ENCODE results near the gene RPL36AL.

DNA sequence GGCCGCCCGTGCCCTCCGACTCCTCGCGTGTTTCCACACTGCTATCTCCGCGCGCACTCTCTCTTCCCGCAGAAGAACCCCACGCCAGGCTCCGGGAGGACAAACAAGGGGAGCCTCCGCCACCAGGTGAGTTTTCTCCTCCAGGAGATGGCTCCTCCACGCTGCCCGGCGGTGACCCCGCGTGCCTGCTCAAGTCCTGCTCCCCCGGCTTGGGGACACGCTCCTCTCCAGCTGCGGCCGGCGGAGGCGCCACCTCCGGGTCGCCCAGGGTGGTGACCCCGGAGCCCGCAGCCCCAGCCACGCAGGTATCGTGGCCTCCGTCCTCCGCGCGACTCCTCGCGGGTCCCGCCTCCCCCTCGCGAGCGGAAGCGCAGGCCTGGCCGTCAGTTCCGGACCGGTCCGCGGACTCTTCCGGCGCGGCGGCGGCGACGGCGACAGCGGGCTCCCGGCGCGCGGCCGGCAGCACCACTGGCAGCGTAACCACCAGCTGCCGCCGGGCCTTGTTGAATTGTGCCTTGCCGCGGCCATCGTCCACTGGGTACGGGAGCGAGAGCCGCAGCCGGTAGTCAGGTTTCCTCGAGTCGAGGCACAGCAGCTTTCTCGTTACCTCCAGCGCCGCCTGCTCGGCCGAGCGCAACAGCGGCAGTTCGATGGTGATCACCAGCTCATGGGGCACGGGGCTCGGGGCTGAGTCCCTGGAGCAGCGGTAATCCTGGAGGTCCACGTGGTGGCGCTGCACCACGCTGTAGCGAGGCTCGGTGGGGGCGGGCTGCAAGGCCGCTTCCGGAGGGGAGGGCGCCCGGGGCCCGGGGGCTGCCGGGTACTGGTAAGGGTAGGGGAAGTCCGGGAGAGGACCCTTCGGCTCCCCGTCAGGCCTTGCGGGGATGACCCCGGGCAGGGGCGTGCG is 13.5 kb upstream of the RPL36AL start:
- TF ChIP-seq, protein P1, sequence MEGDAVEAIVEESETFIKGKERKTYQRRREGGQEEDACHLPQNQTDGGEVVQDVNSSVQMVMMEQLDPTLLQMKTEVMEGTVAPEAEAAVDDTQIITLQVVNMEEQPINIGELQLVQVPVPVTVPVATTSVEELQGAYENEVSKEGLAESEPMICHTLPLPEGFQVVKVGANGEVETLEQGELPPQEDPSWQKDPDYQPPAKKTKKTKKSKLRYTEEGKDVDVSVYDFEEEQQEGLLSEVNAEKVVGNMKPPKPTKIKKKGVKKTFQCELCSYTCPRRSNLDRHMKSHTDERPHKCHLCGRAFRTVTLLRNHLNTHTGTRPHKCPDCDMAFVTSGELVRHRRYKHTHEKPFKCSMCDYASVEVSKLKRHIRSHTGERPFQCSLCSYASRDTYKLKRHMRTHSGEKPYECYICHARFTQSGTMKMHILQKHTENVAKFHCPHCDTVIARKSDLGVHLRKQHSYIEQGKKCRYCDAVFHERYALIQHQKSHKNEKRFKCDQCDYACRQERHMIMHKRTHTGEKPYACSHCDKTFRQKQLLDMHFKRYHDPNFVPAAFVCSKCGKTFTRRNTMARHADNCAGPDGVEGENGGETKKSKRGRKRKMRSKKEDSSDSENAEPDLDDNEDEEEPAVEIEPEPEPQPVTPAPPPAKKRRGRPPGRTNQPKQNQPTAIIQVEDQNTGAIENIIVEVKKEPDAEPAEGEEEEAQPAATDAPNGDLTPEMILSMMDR (conservative IDR thresholded peaks at IDR 0.05; ENCODE audit: low read depth in 2 of 2): peak; percentile 71 to 94
- TF ChIP-seq EZH2phosphoT487 (IDR thresholded peaks at IDR 0.05; ENCODE audit: unreplicated experiment) (no peak), CREB1 (CRISPR knock-in tag; IDR thresholded peaks at IDR 0.05; ENCODE audit: low read depth) (peak; percentile 7; the same call in 1 of the 2 replicates), ZNF331 (CRISPR knock-in tag; IDR thresholded peaks at IDR 0.05; ENCODE audit: low read depth) (no peak), JUNB (IDR thresholded peaks at IDR 0.05; ENCODE audit: unreplicated experiment) (no peak), EZH2 (IDR thresholded peaks at IDR 0.05; ENCODE audit: low read depth, unreplicated experiment) (no peak), STAT1 (IDR thresholded peaks at IDR 0.05; ENCODE audit: unreplicated experiment) (no peak), POLR2AphosphoS5 (IDR thresholded peaks at IDR 0.05; ENCODE audit: low read depth) (peak; percentile 81), NANOG (IDR thresholded peaks at IDR 0.05; ENCODE audit: borderline replicate concordance) (no peak)
- TF ChIP-seq, protein P2, sequence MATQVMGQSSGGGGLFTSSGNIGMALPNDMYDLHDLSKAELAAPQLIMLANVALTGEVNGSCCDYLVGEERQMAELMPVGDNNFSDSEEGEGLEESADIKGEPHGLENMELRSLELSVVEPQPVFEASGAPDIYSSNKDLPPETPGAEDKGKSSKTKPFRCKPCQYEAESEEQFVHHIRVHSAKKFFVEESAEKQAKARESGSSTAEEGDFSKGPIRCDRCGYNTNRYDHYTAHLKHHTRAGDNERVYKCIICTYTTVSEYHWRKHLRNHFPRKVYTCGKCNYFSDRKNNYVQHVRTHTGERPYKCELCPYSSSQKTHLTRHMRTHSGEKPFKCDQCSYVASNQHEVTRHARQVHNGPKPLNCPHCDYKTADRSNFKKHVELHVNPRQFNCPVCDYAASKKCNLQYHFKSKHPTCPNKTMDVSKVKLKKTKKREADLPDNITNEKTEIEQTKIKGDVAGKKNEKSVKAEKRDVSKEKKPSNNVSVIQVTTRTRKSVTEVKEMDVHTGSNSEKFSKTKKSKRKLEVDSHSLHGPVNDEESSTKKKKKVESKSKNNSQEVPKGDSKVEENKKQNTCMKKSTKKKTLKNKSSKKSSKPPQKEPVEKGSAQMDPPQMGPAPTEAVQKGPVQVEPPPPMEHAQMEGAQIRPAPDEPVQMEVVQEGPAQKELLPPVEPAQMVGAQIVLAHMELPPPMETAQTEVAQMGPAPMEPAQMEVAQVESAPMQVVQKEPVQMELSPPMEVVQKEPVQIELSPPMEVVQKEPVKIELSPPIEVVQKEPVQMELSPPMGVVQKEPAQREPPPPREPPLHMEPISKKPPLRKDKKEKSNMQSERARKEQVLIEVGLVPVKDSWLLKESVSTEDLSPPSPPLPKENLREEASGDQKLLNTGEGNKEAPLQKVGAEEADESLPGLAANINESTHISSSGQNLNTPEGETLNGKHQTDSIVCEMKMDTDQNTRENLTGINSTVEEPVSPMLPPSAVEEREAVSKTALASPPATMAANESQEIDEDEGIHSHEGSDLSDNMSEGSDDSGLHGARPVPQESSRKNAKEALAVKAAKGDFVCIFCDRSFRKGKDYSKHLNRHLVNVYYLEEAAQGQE (IDR thresholded peaks at IDR 0.05; ENCODE audit: unreplicated experiment): no peak

Data from GM23338 (cell line).